HEK293T (cell line): Measurements from ENCODE around the gene CCL22.

ENCODE experiments used
- CTCF ChIA-PET: fragments of 350-600 bp; formaldehyde crosslinking; extraction: SDS; loops from one replicate; lab custom pipeline; 2021; ENCODE audit warnings: antibody characterized with exemption, inconsistent platforms; lab: Yijun Ruan, JAX
- POLR2A ChIA-PET: fragments of 350-600 bp; formaldehyde crosslinking; extraction: SDS; loops from one replicate; lab custom pipeline; 2020; ENCODE audit warnings: antibody characterized with exemption, inconsistent platforms; lab: Yijun Ruan, JAX
- DNase-seq: peaks from one replicate; pipeline ENCODE4 v3.0.0; 2012; ENCODE audit warnings: mixed read lengths; ENCODE audit errors: extremely low spot score
- ARNT ChIP-seq: fragments of 450-650 bp; IDR thresholded peaks from 2 replicates; pipeline ENCODE4 v1.6.1; 2017; ENCODE audit warnings: mild to moderate bottlenecking
- BHLHE40 ChIP-seq: fragments of 450-650 bp; IDR thresholded peaks from 2 replicates; pipeline ENCODE4 v1.6.1; 2016; ENCODE audit warnings: mild to moderate bottlenecking, moderate library complexity, borderline replicate concordance
- CTBP1 ChIP-seq: fragments of 450-650 bp; IDR thresholded peaks from 2 replicates; pipeline ENCODE4 v1.6.1; 2016; ENCODE audit warnings: borderline replicate concordance
- ELF4 ChIP-seq: fragments of 450-650 bp; IDR thresholded peaks from 2 replicates; pipeline ENCODE4 v1.6.1; 2017; ENCODE audit warnings: antibody characterized with exemption
- FOXA1 ChIP-seq: fragments of 450-650 bp; IDR thresholded peaks from 2 replicates; pipeline ENCODE4 v1.6.1; 2016; ENCODE audit warnings: mild to moderate bottlenecking
- FOXK2 ChIP-seq: fragments of 450-650 bp; IDR thresholded peaks from 2 replicates; pipeline ENCODE4 v1.6.1; 2016; ENCODE audit warnings: mild to moderate bottlenecking
- FOXM1 ChIP-seq: fragments of 450-650 bp; IDR thresholded peaks from 2 replicates; pipeline ENCODE4 v1.6.1; 2017; ENCODE audit warnings: mild to moderate bottlenecking, borderline replicate concordance
- HDGF ChIP-seq: fragments of 450-650 bp; IDR thresholded peaks from 2 replicates; pipeline ENCODE4 v1.6.1; 2017; ENCODE audit warnings: antibody characterized with exemption, borderline replicate concordance
- L3MBTL2 ChIP-seq: fragments of 450-650 bp; conservative IDR thresholded peaks from 2 replicates; pipeline ENCODE4 v1.6.1; 2016; ENCODE audit warnings: mild to moderate bottlenecking
- LEF1 ChIP-seq: fragments of 450-650 bp; IDR thresholded peaks from 2 replicates; pipeline ENCODE4 v1.6.1; 2017; ENCODE audit warnings: mild to moderate bottlenecking, borderline replicate concordance
- NFRKB ChIP-seq: fragments of 450-650 bp; IDR thresholded peaks from 2 replicates; pipeline ENCODE4 v1.6.1; 2016; ENCODE audit warnings: mild to moderate bottlenecking, moderate library complexity
- PKNOX1 ChIP-seq: fragments of 450-650 bp; IDR thresholded peaks from 2 replicates; pipeline ENCODE4 v1.6.1; 2016
- SP1 ChIP-seq: fragments of 450-650 bp; IDR thresholded peaks from 2 replicates; pipeline ENCODE4 v1.6.1; 2017
- SUZ12 ChIP-seq: fragments of 450-650 bp; IDR thresholded peaks from 2 replicates; pipeline ENCODE4 v1.6.1; 2016; ENCODE audit warnings: mild to moderate bottlenecking
- TARDBP ChIP-seq: fragments of 450-650 bp; IDR thresholded peaks from 2 replicates; pipeline ENCODE4 v1.6.1; 2016
- ZNF384 ChIP-seq: fragments of 450-650 bp; IDR thresholded peaks from 2 replicates; pipeline ENCODE4 v1.6.1; 2016

The CCL22 gene

GRCh38 chr16:57409065-57409464 is 50.5 kb downstream of the CCL22 start:
- no peak for DNase-seq
- no peak for TF ChIP-seq NFRKB
- TF ChIP-seq HDGF, result no peak
- TF ChIP-seq SUZ12, result no peak
- TF ChIP-seq PKNOX1, result no peak
- no peak for TF ChIP-seq ZNF384
- no peak for TF ChIP-seq ELF4
- no peak for TF ChIP-seq CTBP1
- no peak for TF ChIP-seq BHLHE40
- TF ChIP-seq SP1, result no peak
- TF ChIP-seq LEF1, result no peak
- TF ChIP-seq L3MBTL2, result no peak
- no peak for TF ChIP-seq FOXK2
- TF ChIP-seq TARDBP, result no peak
- TF ChIP-seq ARNT, result no peak
- no peak for TF ChIP-seq FOXA1
- no peak for TF ChIP-seq FOXM1
- ChIA-PET POLR2A (no interaction called here), CTCF (interaction anchor here (0.6 kb wide), 1 partner anchor 9 kb away, joined by 3 read pairs; no protein-coding TSS in a partner anchor)

GRCh38 chr16:57409870-57410587 is 51.4 kb downstream of the CCL22 start:
- ChIA-PET CTCF (interaction anchor here (0.6 kb wide), 1 partner anchor 8 kb away, joined by 3 read pairs; no protein-coding TSS in a partner anchor), POLR2A (no interaction called here)
- DNase-seq, result no peak

GRCh38 chr16:57411362-57411976 is 52.9 kb downstream of the CCL22 start:
- TF ChIP-seq LEF1 (no peak), SUZ12 (no peak), TARDBP (no peak), NFRKB (no peak), SP1 (no peak), ELF4 (no peak), ARNT (no peak), HDGF (no peak), FOXM1 (no peak), FOXA1 (no peak), L3MBTL2 (no peak), FOXK2 (no peak), ZNF384 (no peak), CTBP1 (no peak)
- no peak for DNase-seq
- ChIA-PET CTCF (no interaction called here), POLR2A (no interaction called here)

More at GRCh38 chr16:57409870-57410587, 51.4 kb downstream of the CCL22 start:
- no peak for TF ChIP-seq FOXA1
- TF ChIP-seq CTBP1, result no peak
- TF ChIP-seq ZNF384, result no peak
- no peak for TF ChIP-seq SUZ12
- no peak for TF ChIP-seq PKNOX1
- TF ChIP-seq ELF4, result no peak
- no peak for TF ChIP-seq L3MBTL2
- no peak for TF ChIP-seq TARDBP
- no peak for TF ChIP-seq ARNT
- TF ChIP-seq SP1, result no peak
- TF ChIP-seq HDGF, result no peak
- no peak for TF ChIP-seq BHLHE40
- no peak for TF ChIP-seq LEF1

- TF ChIP-seq SUZ12 (no peak), BHLHE40 (no peak), ZNF384 (no peak), L3MBTL2 (no peak)
- DNase-seq, result no peak
- POLR2A ChIA-PET, result no interaction called here
- CTCF ChIA-PET, result interaction anchor here (0.7 kb wide), 1 partner anchor 99 kb away, joined by 3 read pairs; no protein-coding TSS in a partner anchor
Measured at GRCh38 chr16:57412584-57412983, 54.0 kb downstream of the CCL22 start.

GRCh38 chr16:57413301-57413730 is 54.7 kb downstream of the CCL22 start:
- TF ChIP-seq FOXK2, result no peak
- TF ChIP-seq NFRKB, result no peak
- CTCF ChIA-PET, result no interaction called here
- POLR2A ChIA-PET, result no interaction called here
- DNase-seq, result no peak

- CTCF ChIA-PET, result no interaction called here
- DNase-seq, result no peak
- TF ChIP-seq BHLHE40 (no peak), L3MBTL2 (no peak), ARNT (no peak), LEF1 (no peak), PKNOX1 (no peak), NFRKB (no peak)
- POLR2A ChIA-PET, result no interaction called here
Measured at GRCh38 chr16:57413733-57414132, 55.1 kb downstream of the CCL22 start.
